ENCODE results near the gene HOXD3.

GRCh38 chr2:176167398-176167797 lies 10.3 kb downstream of the HOXD3 start:
- TF ChIP-seq MAX (CRISPR knock-in tag; IDR thresholded peaks at IDR 0.05) (no peak), ZNF232 (CRISPR knock-in tag; IDR thresholded peaks at IDR 0.05) (no peak), CREB1 (CRISPR knock-in tag; IDR thresholded peaks at IDR 0.05) (no peak), ESRRA (CRISPR knock-in tag; IDR thresholded peaks at IDR 0.05; ENCODE audit: borderline replicate concordance) (no peak), CTCF (IDR thresholded peaks at IDR 0.05) (no peak), ATF2 (CRISPR knock-in tag; IDR thresholded peaks at IDR 0.05; ENCODE audit: borderline replicate concordance, low read depth) (no peak), ZNF423 (CRISPR knock-in tag; IDR thresholded peaks at IDR 0.05) (no peak), E2F4 (CRISPR knock-in tag; IDR thresholded peaks at IDR 0.05; ENCODE audit: borderline replicate concordance, low read depth) (no peak), TP53 (CRISPR knock-in tag; IDR thresholded peaks at IDR 0.05) (no peak), ZBTB43 (CRISPR knock-in tag; IDR thresholded peaks at IDR 0.05) (no peak)

Data from WTC11 (cell line).